Measurements from ENCODE around the gene LRRC49. TPM values are rescaled to one million over a fixed set of nuclear protein-coding genes. Genes with fewer than 3 reads are reported as not detected.
"Not testable (repeated sequence)": the region's sequence is repeated elsewhere in the genome, so short reads cannot be mapped to it uniquely, and the experiment has no call there.

The LRRC49 gene
- total RNA-seq, 2 donors from 2014 or later = 9.7 to 10.2 TPM

GRCh38 chr15:70956201-70956995 is 63.8 kb downstream of the LRRC49 start:
- intact Hi-C loops (cut with DNase I) = no loop called here

GRCh38 chr15:70962084-70962483 is 69.5 kb downstream of the LRRC49 start:
- no peak for DNase-seq (ENCODE audit: low spot score)
- intact Hi-C loops (cut with DNase I) = no loop called here

More at GRCh38 chr15:70956201-70956995, 63.8 kb downstream of the LRRC49 start:
- DNase-seq (ENCODE audit: low spot score) = no peak

- intact Hi-C loops (cut with DNase I) = no loop called here
- DNase-seq (ENCODE audit: low spot score) = no peak
Observed at GRCh38 chr15:70963199-70963598, 70.6 kb downstream of the LRRC49 start.

GRCh38 chr15:70964058-70964457 is 71.4 kb downstream of the LRRC49 start:
- intact Hi-C loops (cut with DNase I) = no loop called here
- DNase-seq (ENCODE audit: low spot score) = no peak

- DNase-seq (ENCODE audit: low spot score) = no peak
- intact Hi-C loops (cut with DNase I) = no loop called here
Observed at GRCh38 chr15:70964686-70965085, 72.1 kb downstream of the LRRC49 start.

GRCh38 chr15:70967646-70968045 is 75.0 kb downstream of the LRRC49 start:
- intact Hi-C loops (cut with DNase I) = no loop called here
- no peak for DNase-seq (ENCODE audit: low spot score)

- intact Hi-C loops (cut with DNase I) = no loop called here
- no peak for DNase-seq (ENCODE audit: low spot score)
Observed at GRCh38 chr15:70974004-70974832, 81.6 kb downstream of the LRRC49 start.

- no peak for DNase-seq (ENCODE audit: low spot score)
- intact Hi-C loops (cut with DNase I) = no loop called here
Observed at GRCh38 chr15:70976851-70977250, 84.2 kb downstream of the LRRC49 start.

- no peak for DNase-seq (ENCODE audit: low spot score)
- intact Hi-C loops (cut with DNase I) = no loop called here
Observed at GRCh38 chr15:70995383-70995970, 102.9 kb downstream of the LRRC49 start.

- DNase-seq (ENCODE audit: low spot score) = no peak
- intact Hi-C loops (cut with DNase I) = no loop called here
Observed at GRCh38 chr15:70998319-70998718, 105.7 kb downstream of the LRRC49 start.

- DNase-seq (ENCODE audit: low spot score) = no peak
- intact Hi-C loops (cut with DNase I) = no loop called here
Observed at GRCh38 chr15:71002316-71002715, 109.7 kb downstream of the LRRC49 start.

- intact Hi-C loops (cut with DNase I) = no loop called here
- no peak for DNase-seq (ENCODE audit: low spot score)
Observed at GRCh38 chr15:71003319-71003718, 110.7 kb downstream of the LRRC49 start.

- intact Hi-C loops (cut with DNase I); DNase-seq (ENCODE audit: low spot score): not testable (repeated sequence)
Observed at GRCh38 chr15:71004506-71004905, 111.9 kb downstream of the LRRC49 start.

- DNase-seq (ENCODE audit: low spot score) = no peak
- intact Hi-C loops (cut with DNase I) = no loop called here
Observed at GRCh38 chr15:71005895-71006294, 113.3 kb downstream of the LRRC49 start.

- intact Hi-C loops (cut with DNase I) = no loop called here
- DNase-seq (ENCODE audit: low spot score) = no peak
Observed at GRCh38 chr15:71008250-71008870, 115.7 kb downstream of the LRRC49 start.

GRCh38 chr15:71010472-71010871 is 117.8 kb downstream of the LRRC49 start:
- no peak for DNase-seq (ENCODE audit: low spot score)
- intact Hi-C loops (cut with DNase I) = no loop called here

- no peak for DNase-seq (ENCODE audit: low spot score)
- intact Hi-C loops (cut with DNase I) = no loop called here
Observed at GRCh38 chr15:71010997-71011396, 118.4 kb downstream of the LRRC49 start.

- intact Hi-C loops (cut with DNase I) = no loop called here
- no peak for DNase-seq (ENCODE audit: low spot score)
Observed at GRCh38 chr15:71011503-71012155, 119.0 kb downstream of the LRRC49 start.

GRCh38 chr15:71013446-71013845 is 120.8 kb downstream of the LRRC49 start:
- no peak for DNase-seq (ENCODE audit: low spot score)
- intact Hi-C loops (cut with DNase I) = no loop called here

All from posterior vena cava (tissue), 2 donors.